Activated CD8-positive, alpha-beta memory T cell treated with anti-CD3 and anti-CD28 coated beads, Interleukin-2, amount 50 U/mL, for 48 hours (primary cell): ENCODE results near the gene GKN1.

Experiments used
- DNase-seq: peaks from one replicate; pipeline ENCODE4 v3.0.0-alpha.2; 2020

GKN1 gene

DNA sequence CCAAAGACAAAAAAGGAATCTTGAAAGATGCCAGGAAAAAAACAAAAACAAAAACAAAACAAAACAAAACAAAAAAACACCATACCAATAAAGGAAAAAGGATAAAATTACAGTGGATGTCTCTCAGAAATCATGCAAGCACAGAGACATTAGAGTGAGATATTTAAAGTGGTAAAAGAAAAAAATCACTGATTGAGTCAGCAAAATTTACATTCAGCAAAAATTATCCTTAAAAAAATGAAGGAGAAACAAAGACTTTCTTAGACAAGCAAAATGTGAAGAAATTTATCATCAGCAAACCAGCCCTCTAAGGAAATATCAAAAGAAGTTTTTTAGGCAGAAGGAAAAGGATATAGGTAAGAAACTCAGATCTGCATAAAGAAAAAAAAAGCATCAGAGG, 10.2 kb upstream of the GKN1 start:
- no peak for DNase-seq

DNA sequence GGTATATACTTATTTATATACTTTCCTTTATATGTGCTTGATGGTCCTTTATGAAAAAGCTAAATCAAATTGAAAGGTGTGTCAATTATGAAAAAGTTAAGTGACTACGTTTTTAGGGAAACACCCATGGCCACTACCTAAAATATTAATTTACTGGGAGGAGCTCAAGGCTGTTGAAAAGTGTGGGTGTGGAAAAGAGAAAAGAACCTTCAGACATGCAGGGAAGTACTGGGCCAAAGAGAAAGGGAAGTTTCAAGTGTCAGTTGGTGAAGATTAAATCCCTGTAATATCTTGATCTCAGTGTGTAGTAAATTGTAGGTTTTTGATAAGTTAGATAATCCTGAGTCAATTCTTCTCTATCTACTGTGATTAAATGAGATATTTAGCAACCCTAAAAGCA, 6.2 kb upstream of the GKN1 start:
- DNase-seq = no peak

DNA sequence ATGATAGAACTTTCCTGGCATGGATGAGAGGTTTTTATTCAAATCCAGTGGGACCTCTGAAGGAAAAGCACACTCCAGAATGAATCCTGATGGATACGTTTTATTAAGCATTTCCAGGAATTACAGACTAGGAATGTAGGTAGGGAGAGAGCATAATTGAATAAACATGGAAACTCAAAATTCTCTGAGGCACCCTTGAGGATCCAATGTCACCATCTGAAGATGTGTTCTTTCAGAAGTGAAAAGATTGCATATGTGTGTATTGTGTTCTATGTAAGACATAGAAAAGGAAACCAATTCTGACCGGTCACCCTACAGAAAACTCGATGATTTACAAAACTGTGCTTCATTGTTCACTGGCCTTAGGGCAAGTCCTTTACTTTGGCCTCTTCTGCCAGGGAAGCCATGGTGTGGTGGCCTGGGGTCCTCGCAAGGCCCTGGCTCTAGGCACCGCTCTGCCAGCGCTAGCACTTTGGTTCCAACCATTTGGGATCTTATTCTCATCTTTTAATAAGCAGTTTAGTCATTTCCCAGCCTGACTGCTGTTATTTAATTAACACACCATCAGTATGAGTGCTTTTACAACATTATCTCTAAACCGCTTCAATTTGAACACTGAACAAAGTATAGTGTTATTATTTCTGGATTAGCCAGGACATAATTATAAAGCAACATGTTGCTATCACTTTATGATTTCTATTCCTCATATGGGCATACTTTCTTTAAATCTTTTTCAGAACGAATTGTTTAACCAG, 4.5 kb upstream of the GKN1 start:
- no peak for DNase-seq

DNA sequence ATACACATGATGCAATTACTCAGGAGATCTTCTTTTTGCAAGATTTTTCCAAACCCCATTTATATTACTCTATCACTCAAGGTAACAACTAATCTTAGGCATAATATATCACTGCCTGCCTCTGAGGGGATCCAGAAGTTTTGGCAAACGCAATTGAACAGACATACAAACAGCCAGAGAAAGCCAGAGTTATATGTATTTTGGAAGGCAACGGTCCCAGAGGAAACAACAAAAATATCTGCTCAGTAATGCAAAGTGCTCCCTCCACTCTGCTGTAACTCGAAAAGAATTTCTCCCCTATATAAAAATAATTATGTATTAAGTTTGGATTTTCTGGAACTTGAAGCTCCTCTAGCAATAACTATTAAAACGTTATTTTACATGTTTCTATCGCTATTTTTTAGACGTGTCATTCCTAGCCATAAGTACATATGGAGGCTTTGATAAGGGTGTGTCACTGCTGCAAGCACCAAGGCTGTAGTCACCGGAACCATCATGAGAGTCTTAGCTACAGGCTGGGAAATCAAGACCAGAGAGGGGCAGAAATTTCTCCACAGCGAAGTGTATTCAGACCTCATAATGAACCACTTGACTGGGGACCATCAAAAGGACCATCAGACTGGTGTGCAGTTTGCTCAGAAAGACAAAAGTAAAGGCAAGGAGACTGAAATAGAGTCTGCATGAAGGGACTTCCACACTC, 3.7 kb upstream of the GKN1 start:
- no peak for DNase-seq

DNA sequence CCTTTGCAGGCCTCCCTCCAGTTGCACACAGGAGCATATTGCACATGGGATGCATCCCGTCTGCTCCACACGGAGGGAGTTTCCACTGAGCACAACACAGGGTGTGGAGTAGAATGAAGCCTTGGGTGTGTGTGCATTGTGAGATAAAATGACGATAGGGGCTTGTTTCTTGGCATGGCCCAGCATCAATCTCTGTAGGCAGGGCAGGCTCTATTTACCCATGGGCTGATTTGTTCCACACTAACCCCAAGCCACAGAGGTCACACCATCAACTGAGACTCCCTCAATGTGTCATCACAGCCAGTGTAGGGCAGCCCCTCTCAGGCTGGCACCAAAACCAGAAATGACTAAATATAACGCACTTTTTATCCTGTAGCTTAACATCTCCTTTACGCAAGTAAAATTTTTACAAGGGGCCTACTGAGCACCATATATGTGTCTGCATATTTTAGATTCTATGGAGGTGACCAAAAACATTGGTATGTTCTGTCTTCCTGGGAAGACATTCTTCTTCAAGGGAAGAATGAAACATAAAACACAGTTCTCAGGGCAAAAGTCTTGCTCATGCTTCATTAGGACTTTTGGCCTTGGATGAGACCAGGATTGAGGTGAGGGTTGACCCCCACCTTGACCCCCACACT, 2.7 kb upstream of the GKN1 start:
- DNase-seq = no peak

DNA sequence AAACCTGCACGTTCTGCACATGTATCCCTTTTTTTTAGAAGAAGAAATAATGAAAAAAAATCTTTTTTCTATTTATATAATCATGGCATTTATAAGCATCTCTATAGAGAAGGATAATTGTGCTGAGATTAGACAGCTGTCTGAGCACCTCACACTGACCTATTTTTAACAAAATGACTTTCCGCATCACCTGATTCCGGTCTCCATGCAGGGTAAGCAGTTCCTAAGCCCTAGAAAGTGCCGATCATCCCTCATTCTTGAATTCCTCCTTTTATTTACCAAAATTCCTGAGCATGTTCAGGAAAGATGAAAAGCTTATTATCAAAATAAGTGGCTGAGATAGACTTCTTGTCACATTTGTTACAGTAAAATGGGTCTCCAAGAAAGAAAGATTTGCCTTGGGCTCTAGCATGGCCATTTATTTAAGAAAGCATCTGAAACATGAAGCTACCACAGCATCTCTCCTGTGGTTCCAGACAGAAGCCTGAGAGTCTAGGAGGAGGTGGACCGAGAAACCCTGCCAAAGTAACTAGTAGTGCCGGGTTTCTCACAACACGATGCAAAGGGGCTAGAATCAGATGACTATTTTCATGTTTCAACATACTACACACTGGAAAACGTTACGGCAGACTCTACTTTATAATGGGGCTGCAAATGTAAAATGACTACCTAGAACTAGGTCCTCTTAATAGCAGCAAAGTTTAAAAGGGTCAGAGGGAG, 670 bp downstream of the GKN1 start:
- no peak for DNase-seq

DNA sequence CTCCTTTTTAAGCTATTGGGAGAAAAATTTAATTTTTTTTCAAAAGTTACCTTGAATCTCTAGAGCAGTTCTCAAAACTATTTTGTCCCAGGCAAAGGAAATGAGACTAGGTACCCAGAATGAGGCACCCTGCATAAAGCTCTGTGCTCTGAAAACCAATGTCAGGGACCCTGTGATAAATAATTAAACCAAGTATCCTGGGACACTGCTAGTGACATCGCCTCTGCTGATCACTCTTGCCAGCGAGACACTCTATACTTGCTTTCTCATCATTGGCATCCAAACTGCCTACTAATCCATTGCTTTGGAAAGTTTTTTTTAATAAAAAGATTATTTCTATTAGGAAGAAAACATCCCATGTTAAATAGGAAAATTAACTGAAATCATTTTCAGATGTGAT, 1.4 kb downstream of the GKN1 start:
- DNase-seq = no peak

DNA sequence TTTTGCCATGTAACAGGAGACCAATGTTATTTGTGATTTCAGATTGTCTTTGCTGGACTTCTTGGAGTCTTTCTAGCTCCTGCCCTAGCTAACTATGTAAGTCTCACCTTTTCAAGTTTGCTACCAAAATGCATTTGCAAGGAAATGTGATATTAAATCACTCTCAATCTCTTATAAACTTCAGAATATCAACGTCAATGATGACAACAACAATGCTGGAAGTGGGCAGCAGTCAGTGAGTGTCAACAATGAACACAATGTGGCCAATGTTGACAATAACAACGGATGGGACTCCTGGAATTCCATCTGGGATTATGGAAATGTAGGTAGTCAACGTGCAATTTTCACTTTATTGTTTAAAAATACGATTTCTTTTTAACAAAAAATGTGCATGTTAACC, 3.0 kb downstream of the GKN1 start:
- DNase-seq = no peak

DNA sequence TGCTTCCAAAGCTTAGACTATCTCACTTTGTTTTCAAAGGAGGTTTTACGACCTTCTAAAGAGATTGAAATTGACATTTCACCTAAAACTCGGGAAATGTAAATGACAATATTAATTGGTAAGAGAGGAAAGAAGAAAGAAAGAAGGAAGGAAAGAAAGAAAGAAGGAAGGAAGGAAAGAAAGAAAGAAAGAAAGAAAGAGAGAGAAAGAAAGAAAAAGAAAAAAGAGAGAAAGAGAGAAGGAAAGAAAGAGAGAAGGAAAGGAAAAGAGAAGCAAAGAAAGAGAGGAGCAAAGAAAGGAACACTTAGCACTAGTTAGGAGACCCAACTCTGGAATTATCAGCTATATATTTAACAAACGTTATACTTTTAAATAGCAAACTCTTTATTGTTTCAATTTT, 3.7 kb downstream of the GKN1 start:
- DNase-seq = no peak

DNA sequence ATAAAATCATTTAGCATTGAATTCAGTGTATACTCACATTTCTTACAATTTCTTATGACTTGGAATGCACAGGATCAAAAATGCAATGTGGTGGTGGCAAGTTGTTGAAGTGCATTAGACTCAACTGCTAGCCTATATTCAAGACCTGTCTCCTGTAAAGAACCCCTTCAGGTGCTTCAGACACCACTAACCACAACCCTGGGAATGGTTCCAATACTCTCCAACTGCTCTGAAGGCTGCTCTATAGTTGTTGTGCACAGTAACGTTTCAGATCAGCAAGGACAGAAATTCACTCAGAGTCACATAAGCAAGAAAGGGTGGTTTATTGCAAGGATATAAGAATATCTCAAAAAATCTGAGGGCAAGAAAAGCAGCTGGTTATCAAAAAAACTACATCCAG, 6.5 kb downstream of the GKN1 start:
- DNase-seq = no peak

DNA sequence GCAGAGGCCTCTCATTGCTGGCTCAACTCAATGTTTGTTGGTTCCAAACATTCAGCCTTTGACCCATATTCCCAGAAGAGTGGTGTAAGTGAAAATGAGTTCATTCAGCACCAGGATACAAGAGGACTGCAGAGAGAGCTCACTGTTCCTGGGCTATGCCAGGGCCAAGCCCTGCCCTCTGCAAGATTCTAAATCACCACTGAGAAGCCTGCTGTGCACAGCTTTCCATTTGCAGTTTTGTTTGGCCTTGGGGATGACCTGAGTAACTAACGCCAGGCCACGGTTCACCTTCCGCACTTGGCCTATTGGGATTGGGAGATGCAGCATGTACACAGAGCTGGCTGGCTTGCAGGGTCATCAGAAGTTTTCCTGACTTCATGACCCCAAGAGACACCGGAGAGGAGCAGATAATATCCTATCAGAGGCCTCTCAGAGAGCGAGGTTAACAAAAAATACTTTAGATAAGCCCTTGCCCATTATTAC, 12.6 kb downstream of the GKN1 start:
- DNase-seq = no peak

DNA sequence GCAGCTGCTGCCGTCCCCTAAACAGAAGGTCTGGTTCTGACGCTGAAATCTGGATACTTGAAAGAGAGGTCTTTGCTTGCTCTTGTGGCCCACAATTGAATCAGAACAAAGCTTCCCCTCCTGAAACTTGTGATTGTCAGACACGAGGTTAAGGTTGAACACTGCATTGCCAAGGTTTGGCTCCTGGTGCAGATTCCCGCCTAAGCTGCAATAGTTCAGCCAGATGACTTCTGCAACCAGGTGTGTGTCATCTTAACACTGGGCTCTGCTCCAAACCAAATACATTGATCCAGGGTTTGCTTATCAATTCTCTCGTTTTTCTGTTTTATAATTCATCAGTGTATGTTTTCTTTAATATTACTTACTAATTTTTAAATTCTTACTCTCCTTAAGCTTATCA, 14.6 kb downstream of the GKN1 start:
- DNase-seq = no peak

DNA sequence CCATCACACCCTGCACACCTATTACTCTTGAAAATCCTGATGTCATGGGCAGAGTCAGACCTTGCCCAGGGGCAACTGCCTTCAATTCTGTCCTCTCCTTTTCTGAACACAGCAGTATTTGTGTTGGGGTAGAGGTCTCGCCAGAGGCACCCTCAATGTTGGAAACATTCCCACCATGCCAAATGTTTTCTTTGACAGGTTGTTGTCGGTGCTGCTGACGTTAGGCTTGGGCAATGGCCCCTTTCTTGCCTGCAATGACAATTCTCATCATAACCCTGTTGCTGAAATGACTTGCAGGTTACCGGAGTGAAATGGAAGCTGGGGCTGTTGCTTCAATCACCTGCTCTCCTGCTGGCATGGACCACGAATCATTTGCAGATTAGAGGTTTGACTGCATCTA, 17.9 kb downstream of the GKN1 start:
- DNase-seq = no peak

DNA sequence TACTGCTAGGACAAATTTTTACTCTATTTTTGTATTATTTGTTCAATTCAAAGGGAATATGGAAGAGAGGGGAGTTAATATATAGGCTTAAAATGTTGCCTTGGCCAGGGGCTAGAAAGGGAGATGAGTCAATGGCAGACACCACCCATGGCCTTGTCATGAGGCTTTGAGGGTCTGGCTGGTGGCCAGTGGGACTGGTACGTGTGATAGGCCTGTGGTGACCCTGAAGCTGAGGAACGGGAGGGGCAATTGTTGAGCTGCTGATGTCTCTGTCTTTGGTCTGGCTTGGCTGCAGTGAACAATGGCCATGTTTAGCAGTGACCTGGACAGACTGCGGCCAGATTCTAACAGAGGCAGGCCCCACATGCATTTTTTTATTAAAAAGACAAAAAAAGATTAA, 18.5 kb downstream of the GKN1 start:
- DNase-seq = no peak

DNA sequence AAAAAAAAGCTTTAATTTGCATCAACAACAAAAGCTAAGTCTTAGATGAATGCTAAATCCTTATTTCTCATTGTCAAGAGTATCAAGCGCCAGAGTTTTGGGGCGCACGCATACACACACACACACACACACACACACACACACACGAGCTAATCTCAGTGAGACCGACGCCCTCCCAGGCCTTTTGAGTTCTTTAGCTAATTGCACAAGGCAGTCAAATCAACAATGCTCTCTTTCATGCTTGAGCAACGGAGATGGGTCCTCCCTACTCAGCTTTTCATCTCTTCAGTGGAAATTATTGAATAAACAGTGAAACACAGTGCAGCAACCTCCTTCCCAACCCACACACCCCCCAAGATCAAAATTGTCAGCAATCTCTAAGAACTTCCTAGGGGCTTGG, 19.2 kb downstream of the GKN1 start:
- no peak for DNase-seq

DNA sequence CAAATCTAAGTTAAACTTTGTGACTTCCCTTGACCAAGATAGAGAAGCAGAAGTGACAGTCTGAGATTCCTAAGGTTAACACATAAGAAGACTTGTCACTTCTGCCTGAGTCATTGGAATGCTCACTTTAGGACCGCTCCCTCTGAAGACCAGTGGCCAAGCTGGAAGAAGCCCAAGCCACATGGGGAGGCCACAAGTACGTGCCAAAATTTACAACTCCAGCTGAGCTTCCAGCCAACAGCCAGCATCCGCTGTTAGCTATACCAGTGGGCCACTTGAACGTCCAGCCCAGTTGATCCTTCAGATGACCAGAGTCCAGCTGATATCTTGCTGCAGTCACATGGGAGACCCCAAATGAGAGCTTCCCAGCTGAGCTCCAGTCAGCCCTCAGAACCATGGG, 20.4 kb downstream of the GKN1 start:
- DNase-seq = no peak

DNA sequence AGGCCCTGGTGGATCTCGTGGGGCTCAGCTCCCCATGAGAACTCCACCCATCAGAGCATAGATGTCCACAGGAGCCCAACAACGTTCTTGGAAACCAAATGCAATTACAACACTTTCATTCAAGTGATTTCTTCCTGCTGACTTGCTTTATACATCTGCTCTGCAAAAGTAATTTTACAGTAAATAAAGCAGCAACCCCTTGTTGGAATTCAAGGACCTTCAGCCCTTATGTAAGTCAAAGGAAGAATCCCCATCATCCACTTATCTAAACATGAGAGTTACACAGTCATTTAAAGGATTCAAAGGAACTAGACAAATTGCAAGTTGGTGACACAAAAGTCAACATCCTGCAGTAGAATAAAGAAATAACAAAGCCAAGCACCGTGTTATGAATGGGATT, 21.5 kb downstream of the GKN1 start:
- DNase-seq = no peak

DNA sequence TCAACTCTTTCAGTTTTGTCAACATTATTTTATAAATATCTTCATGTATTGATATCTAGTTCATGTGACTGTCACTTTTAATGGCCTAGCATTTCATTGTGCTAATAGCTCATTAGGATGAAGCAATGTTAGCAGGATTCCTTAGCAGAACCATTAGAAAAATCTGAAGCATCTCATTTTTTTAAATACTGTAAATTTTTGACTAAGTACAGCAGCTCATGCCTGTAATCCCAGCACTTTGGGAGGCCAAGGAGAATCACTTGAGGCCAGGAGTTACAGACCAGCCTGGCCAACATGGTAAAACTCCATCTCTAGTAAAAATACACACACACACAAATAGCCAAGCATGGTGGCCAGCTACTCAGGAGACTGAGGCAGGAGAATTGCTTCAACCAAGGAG, 23.0 kb downstream of the GKN1 start:
- no peak for DNase-seq

DNA sequence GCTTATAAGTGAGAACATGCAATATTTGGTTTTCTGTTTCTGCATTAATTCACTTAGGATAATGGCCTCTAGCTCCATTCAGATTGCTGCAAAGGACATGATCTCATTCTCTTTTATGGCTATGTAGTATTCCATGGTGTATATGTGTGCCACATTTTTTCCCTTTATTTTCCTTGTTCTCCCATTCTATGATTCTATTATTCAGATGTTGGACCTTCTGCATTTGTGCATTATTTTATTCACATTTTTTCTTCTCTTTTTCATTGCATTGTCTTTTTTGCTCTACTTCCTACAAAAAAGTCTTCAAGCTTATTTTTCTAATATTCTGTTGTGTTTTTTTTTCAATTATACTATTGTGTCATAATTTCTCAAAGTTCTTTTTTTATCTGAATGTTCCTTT, 27.4 kb downstream of the GKN1 start:
- DNase-seq = no peak

DNA sequence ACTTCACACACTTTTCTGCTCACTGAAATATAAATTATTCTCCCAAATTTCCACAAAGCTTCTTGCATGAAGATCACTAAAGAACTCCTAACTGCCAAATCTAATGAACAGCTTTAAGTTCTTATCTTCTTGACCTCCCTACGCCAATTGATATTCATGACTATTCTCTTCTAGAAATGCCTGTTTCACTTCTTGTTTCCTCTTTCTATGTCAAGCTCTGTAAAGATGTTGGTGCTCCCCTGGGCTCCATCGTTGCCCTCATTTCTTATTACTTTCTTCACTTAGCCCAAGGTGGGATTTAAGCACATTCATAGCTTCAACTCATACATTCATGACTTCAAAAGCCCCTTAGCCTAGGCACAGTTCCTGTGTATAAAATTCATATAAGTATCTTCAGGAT, 29.3 kb downstream of the GKN1 start:
- DNase-seq = no peak

DNA sequence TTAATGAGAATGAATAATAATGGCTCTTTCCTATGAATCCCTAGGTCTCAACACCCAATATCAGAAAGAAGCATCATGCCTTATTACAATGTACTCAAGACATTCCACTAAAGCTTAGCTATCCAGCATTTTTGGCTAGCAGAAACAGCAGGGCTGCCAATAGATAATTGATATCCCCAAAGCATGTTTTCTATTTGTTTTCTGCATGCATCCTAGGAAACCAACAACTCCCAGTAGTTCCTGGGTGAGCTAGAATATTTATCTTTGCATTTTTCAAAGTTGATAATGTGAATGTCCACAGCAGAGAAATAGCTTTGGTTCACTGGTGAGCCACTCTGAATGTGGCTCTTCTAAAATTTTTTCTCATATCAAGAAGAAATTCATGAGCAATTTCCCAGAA, 32.7 kb downstream of the GKN1 start:
- no peak for DNase-seq

DNA sequence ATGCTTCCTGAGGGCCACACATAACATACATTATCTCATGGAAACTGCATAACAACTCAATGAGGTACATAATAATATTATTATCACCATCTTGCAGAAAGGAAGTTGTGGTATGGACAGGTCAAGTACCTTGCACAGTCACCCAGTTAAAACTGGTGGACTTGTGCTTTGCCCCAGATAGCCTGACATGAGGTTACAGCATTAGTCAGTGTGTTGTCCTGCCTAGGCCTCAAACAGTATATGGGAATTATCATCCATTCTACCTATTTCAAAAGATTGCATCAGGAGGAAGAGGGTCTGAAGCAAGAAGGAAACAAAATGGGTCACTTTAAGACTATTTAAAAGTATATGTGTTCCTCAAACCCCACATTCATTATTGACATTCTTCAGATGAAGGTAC, 33.2 kb downstream of the GKN1 start:
- no peak for DNase-seq

DNA sequence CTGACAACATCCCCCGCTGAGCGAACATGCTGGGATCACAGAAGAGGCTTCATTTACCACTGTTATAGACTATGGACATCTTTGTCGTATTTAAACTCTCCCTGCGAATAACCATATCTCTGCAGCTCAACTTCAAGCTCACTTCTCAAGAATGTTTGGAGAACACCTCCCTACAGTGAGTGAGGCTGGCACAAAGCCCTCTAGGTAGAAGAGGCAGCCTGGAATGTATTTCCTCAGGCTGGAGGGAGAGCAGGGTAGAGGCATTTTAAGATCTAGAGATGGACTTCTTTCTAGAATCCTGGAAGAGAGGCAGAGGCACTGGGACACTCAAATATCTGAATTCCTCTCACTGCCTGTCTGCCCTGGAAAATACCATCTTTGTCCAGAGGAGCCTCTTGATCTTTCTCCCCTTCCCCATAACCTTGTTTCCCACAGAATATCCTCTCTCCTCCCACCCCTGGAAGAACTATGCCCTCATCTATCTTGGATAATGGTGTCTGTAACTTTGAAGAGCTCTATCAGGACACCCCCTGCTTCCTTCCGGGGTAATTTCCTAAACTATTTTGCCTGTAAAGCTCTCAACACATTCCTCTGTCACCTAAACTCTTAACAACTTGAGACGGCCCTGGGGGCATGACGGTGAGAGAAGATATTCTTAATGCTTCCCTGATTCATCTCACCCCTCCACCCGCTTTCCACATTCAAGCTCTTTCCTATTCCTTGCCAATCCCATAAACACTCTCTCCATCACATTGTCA, 36.2 kb downstream of the GKN1 start:
- DNase-seq = no peak
